GM23338 (cell line): ENCODE measurements around the gene IFNA5. TPM values are rescaled to one million over a fixed set of nuclear protein-coding genes. Genes with fewer than 3 reads are reported as not detected.
A peak's percentile ranks its signal among the peaks of the same experiment; 100 is the strongest.

Experiments
- ATAC-seq: fragments of 200-7000 bp; cut with Tn5 transposase; 3 replicates; pipeline ENCODE4 v1.9.1; 2020
- DNase-seq: peaks from one replicate; pipeline ENCODE4 v3.0.0-alpha.2; 2015; ENCODE audit warnings: low spot score
- H2AFZ ChIP-seq: fragments of 200-600 bp; sonication (generic); 2 replicates; pipeline ENCODE4 v1.8.0; 2016; ENCODE audit warnings: antibody characterized with exemption, mild to moderate bottlenecking, moderate library complexity
- H3F3A ChIP-seq: fragments of 200-600 bp; sonication (generic); replicated peaks from 2 replicates; pipeline ENCODE4 v1.8.0; 2017; ENCODE audit warnings: antibody characterized with exemption, mixed run types, low read depth
- H3K27ac ChIP-seq: fragments of 200-600 bp; sonication (generic); 2 replicates; pipeline ENCODE4 v1.6.1; 2016; ENCODE audit warnings: low read depth
- H3K27me3 ChIP-seq: fragments of 200-600 bp; sonication (generic); 2 replicates; pipeline ENCODE4 v1.8.0; 2016; ENCODE audit warnings: mild to moderate bottlenecking, mixed run types, moderate library complexity; ENCODE audit not compliant: insufficient read depth
- H3K36me3 ChIP-seq: fragments of 200-600 bp; sonication (generic); 2 replicates; pipeline ENCODE4 v1.8.0; 2016; ENCODE audit warnings: mild to moderate bottlenecking; ENCODE audit not compliant: insufficient read depth
- H3K4me1 ChIP-seq: fragments of 200-600 bp; sonication (generic); 2 replicates; pipeline ENCODE4 v1.8.0; 2016; ENCODE audit warnings: mild to moderate bottlenecking, moderate library complexity; ENCODE audit not compliant: insufficient read depth
- H3K4me2 ChIP-seq: fragments of 200-600 bp; sonication (generic); 2 replicates; pipeline ENCODE4 v1.7.1; 2017; ENCODE audit warnings: mixed run types
- H3K4me3 ChIP-seq: fragments of 200-600 bp; sonication (generic); 2 replicates; pipeline ENCODE4 v1.6.1; 2016; ENCODE audit warnings: mixed run types
- H3K79me2 ChIP-seq: fragments of 200-600 bp; sonication (generic); replicated peaks from 2 replicates; pipeline ENCODE4 v1.8.0; 2017; ENCODE audit warnings: mild to moderate bottlenecking; ENCODE audit not compliant: insufficient read depth
- H3K9me2 ChIP-seq: fragments of 200-600 bp; sonication (generic); 2 replicates; pipeline ENCODE4 v1.8.0; 2017; ENCODE audit not compliant: insufficient read depth
- H4K20me1 ChIP-seq: fragments of 200-600 bp; sonication (generic); replicated peaks from 2 replicates; pipeline ENCODE4 v1.8.0; 2017; ENCODE audit warnings: mild to moderate bottlenecking; ENCODE audit not compliant: insufficient read depth
- H3K27ac Mint-ChIP-seq: 2 replicates; pipeline ENCODE4 v1.8.0; 2020; ENCODE audit warnings: inconsistent platforms, mild to moderate bottlenecking, moderate library complexity, mixed read lengths
- H3K27me3 Mint-ChIP-seq: 3 replicates; pipeline ENCODE4 v1.8.0; 2022; ENCODE audit warnings: low read depth, mild to moderate bottlenecking, moderate library complexity, mixed read lengths, inconsistent platforms; ENCODE audit not compliant: insufficient read depth, poor library complexity
- H3K36me3 Mint-ChIP-seq: 3 replicates; pipeline ENCODE4 v1.8.0; 2021; ENCODE audit warnings: low read depth, mild to moderate bottlenecking, inconsistent platforms, moderate library complexity, mixed read lengths
- H3K4me1 Mint-ChIP-seq: 3 replicates; pipeline ENCODE4 v1.8.0; 2020; ENCODE audit warnings: mild to moderate bottlenecking, inconsistent platforms, mixed read lengths
- H3K4me3 Mint-ChIP-seq: 3 replicates; pipeline ENCODE4 v1.8.0; 2021; ENCODE audit warnings: moderate library complexity, mild to moderate bottlenecking, inconsistent platforms, mixed read lengths
- H3K9me3 Mint-ChIP-seq: 3 replicates; pipeline ENCODE4 v1.8.0; 2020; ENCODE audit warnings: moderate library complexity, mild to moderate bottlenecking, inconsistent platforms, mixed read lengths
- CREB1 ChIP-seq: fragments of 250-450 bp; sonication (Bioruptor Pico); IDR thresholded peaks from 2 replicates; pipeline ENCODE4 v1.5.0; 2020; ENCODE audit warnings: low read depth, mild to moderate bottlenecking, moderate library complexity
- EZH2phosphoT487 ChIP-seq: fragments of 200-600 bp; sonication (generic); IDR thresholded peaks from one replicate; pipeline ENCODE4 v1.8.1; 2018; ENCODE audit warnings: antibody characterized with exemption; ENCODE audit not compliant: unreplicated experiment
- JUNB ChIP-seq: IDR thresholded peaks from one replicate; pipeline ENCODE4 v1.6.1; 2016; ENCODE audit warnings: antibody characterized with exemption; ENCODE audit not compliant: unreplicated experiment
- POLR2AphosphoS5 ChIP-seq: IDR thresholded peaks from 2 replicates; pipeline ENCODE4 v1.6.1; 2016; ENCODE audit warnings: antibody characterized with exemption, low read depth
- STAT1 ChIP-seq: IDR thresholded peaks from one replicate; pipeline ENCODE4 v1.6.1; 2016; ENCODE audit warnings: antibody characterized with exemption; ENCODE audit not compliant: unreplicated experiment
- ZNF331 ChIP-seq: fragments of 250-450 bp; sonication (Bioruptor Pico); IDR thresholded peaks from 2 replicates; pipeline ENCODE4 v1.5.0; 2020; ENCODE audit warnings: low read depth, mild to moderate bottlenecking, moderate library complexity
- polyA plus RNA-seq: library from polyadenylated mRNA; unstranded; fragments of >200 nt; fragmentation: Nextera tagmentation; extraction: Ambion mirVana; gene quantifications from 2 replicates; pipeline ENCODE4 v1.2.1, GENCODE V29; 2016
- total RNA-seq: library from RNA; depleted of rRNA; stranded (reverse); fragments of >200 nt; shearing (Covaris generic); gene quantifications from 2 replicates; pipeline ENCODE4 v1.2.3, GENCODE V29; 2014
- TF ChIP-seq, protein P1 (sequence below): IDR thresholded peaks from one replicate; pipeline ENCODE4 v1.6.1; 2018; ENCODE audit warnings: antibody characterized with exemption; ENCODE audit not compliant: unreplicated experiment
- TF ChIP-seq, protein P2 (sequence below), 2 experiments: fragments of 200-600 bp in 1 of 2; sonication (generic) in 1 of 2; conservative IDR thresholded peaks; 2 replicates each; pipeline versions ENCODE4 v1.5.1 to v1.6.1; 2016 to 2017; ENCODE audit warnings: antibody characterized with exemption in 2 of 2, low read depth in 2 of 2, mild to moderate bottlenecking in 2 of 2, moderate library complexity in 1 of 2
- TF ChIP-seq, protein P3 (sequence below): IDR thresholded peaks from 2 replicates; pipeline ENCODE4 v1.6.1; 2016; ENCODE audit warnings: antibody characterized with exemption

IFNA5 gene
- total and polyA plus RNA-seq, 2 experiments from 2014 or later, result not detected

DNA sequence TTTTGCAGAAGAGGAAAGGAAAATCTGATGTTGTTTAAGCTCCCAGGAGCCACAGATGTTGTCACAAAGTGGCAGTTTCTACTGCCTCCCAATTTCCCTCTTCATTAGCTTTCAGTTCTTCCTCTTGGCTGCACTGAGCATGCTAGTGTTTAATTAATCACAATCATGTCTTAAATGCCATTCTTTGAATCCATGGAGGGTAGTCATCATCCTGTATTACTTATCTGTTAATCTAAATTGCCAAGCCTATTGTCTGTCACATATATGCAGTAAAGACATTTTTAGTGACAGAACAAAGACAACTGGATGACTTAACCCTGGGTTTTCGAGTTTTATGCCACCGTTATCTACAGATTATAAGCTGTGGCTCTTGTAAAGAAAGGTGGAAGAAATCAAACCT lies 15.4 kb upstream of the IFNA5 start (continued):
- TF ChIP-seq, protein P1, sequence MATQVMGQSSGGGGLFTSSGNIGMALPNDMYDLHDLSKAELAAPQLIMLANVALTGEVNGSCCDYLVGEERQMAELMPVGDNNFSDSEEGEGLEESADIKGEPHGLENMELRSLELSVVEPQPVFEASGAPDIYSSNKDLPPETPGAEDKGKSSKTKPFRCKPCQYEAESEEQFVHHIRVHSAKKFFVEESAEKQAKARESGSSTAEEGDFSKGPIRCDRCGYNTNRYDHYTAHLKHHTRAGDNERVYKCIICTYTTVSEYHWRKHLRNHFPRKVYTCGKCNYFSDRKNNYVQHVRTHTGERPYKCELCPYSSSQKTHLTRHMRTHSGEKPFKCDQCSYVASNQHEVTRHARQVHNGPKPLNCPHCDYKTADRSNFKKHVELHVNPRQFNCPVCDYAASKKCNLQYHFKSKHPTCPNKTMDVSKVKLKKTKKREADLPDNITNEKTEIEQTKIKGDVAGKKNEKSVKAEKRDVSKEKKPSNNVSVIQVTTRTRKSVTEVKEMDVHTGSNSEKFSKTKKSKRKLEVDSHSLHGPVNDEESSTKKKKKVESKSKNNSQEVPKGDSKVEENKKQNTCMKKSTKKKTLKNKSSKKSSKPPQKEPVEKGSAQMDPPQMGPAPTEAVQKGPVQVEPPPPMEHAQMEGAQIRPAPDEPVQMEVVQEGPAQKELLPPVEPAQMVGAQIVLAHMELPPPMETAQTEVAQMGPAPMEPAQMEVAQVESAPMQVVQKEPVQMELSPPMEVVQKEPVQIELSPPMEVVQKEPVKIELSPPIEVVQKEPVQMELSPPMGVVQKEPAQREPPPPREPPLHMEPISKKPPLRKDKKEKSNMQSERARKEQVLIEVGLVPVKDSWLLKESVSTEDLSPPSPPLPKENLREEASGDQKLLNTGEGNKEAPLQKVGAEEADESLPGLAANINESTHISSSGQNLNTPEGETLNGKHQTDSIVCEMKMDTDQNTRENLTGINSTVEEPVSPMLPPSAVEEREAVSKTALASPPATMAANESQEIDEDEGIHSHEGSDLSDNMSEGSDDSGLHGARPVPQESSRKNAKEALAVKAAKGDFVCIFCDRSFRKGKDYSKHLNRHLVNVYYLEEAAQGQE, result no peak
- no peak for TF ChIP-seq JUNB
- TF ChIP-seq, protein P2, sequence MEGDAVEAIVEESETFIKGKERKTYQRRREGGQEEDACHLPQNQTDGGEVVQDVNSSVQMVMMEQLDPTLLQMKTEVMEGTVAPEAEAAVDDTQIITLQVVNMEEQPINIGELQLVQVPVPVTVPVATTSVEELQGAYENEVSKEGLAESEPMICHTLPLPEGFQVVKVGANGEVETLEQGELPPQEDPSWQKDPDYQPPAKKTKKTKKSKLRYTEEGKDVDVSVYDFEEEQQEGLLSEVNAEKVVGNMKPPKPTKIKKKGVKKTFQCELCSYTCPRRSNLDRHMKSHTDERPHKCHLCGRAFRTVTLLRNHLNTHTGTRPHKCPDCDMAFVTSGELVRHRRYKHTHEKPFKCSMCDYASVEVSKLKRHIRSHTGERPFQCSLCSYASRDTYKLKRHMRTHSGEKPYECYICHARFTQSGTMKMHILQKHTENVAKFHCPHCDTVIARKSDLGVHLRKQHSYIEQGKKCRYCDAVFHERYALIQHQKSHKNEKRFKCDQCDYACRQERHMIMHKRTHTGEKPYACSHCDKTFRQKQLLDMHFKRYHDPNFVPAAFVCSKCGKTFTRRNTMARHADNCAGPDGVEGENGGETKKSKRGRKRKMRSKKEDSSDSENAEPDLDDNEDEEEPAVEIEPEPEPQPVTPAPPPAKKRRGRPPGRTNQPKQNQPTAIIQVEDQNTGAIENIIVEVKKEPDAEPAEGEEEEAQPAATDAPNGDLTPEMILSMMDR (conservative IDR thresholded peaks at IDR 0.05; ENCODE audit: low read depth in 2 of 2), result no peak
- no peak for TF ChIP-seq ZNF331
- TF ChIP-seq, protein P3, sequence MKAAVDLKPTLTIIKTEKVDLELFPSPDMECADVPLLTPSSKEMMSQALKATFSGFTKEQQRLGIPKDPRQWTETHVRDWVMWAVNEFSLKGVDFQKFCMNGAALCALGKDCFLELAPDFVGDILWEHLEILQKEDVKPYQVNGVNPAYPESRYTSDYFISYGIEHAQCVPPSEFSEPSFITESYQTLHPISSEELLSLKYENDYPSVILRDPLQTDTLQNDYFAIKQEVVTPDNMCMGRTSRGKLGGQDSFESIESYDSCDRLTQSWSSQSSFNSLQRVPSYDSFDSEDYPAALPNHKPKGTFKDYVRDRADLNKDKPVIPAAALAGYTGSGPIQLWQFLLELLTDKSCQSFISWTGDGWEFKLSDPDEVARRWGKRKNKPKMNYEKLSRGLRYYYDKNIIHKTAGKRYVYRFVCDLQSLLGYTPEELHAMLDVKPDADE, result no peak
- no peak for TF ChIP-seq EZH2phosphoT487
- no peak for TF ChIP-seq POLR2AphosphoS5
- no peak for TF ChIP-seq CREB1 (CRISPR knock-in tag)
- no peak for TF ChIP-seq STAT1

DNA sequence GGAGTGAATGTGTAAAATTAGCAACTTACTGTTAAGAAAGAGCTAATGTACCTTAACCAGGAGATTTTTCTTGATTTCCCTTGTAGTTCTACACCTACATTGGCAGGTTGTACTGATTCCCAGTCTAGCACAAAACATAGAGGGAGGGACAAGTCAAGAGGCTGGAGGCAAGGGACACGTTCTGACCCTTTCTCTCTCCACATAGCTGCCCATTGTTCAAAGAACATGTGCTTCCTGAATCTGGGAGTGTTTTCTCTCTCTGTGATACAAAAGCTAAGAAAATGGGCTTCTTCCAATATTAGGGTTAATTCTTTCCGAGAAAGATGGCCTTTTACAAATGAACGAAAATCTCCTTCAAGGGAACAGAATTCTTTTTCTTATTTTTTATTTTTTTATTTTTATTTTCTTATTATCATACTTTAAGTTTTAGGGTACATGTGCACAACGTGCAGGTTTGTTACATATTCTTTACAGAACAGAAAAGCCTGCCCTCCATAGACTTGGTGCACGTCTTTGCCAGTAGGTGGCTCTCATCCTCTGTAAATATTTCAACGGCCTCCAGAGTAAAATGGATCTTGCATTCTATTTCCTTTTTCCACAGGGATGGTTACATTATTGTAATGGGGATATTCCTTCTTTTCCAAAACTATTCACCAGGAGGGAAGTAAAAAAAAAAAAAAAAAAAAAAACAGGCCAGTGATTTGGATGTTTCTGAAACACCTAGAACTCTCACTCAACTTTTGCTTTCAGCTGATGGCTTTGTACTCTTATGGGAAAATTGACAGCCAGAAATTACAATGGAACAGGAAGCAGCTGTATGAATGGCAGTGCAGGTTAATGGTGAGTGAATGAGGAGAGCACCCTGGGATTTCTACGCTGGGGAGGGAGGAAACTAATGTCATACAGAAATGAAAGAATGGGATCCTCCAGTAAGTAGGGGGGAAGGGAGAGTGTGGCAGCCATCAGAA lies 13.1 kb upstream of the IFNA5 start:
- no peak overlapping the region for H3K4me3 Mint-ChIP-seq
- ATAC-seq (peak; percentile 81), DNase-seq (peak; percentile 67)
- no peaks in the 10 kb centered on the region for H3K27me3 Mint-ChIP-seq
- Histone ChIP-seq H3K27me3 (no peaks in the 10 kb centered on the region), H3K79me2 (no peaks in the 10 kb centered on the region), H3K4me3 (no peak overlapping the region), H4K20me1 (no peaks in the 10 kb centered on the region), H3K36me3 (no peaks in the 10 kb centered on the region), H3F3A (no peaks in the 10 kb centered on the region), H2AFZ (no peak overlapping the region), H3K4me2 (no peak overlapping the region), H3K27ac (no peak overlapping the region), H3K9me2 (no peaks in the 10 kb centered on the region), H3K4me1 (no peaks in the 10 kb centered on the region)
- no peak overlapping the region for H3K27ac Mint-ChIP-seq
- peaks cover 5% of the 10 kb centered on the region; the same call in 2 of the 3 replicates for H3K4me1 Mint-ChIP-seq
- no peaks in the 10 kb centered on the region for H3K9me3 Mint-ChIP-seq
- H3K36me3 Mint-ChIP-seq, result no peaks in the 10 kb centered on the region
- TF ChIP-seq CREB1 (CRISPR knock-in tag), result no peak
- TF ChIP-seq, protein P2 (conservative IDR thresholded peaks at IDR 0.05; ENCODE audit: low read depth in 2 of 2), result peak; percentile 75 to 77
